ENCODE results near the gene CDON. TPM values are rescaled to one million over a fixed set of nuclear protein-coding genes. Genes with fewer than 3 reads are reported as not detected.

CDON gene
- total and polyA plus RNA-seq, 2 of the 13 experiments (the other 11 are each of a cell fraction or from before 2014, with no cell fraction given), result 9.6 to 12.8 TPM

- Histone ChIP-seq H3K27me3 (ENCODE audit: control insufficient read depth in 1 of 2, insufficient read depth in 2 of 2, low read length in 2 of 2) (peaks cover 0 to 3% of the 10 kb centered on the region in 2 experiments; a peak in 1 of 5 replicates), H3K79me2 (ENCODE audit: insufficient read depth, low read length) (no peaks in the 10 kb centered on the region), H3K9me3 (ENCODE audit: low read length) (no peaks in the 10 kb centered on the region), H3K9ac (ENCODE audit: insufficient read depth, low read depth, low read length) (no peak within 1 kb of the TSS), H3K27ac (ENCODE audit: extremely low read length, insufficient read depth, low read length) (no peak within 1 kb of the TSS), H3K36me3 (replicated peaks in 1 of 2; ENCODE audit: control insufficient read depth in 1 of 2, insufficient read depth in 2 of 2, low read length in 2 of 2) (no peaks in the 10 kb centered on the region), H2AFZ (ENCODE audit: low read length) (no peak within 1 kb of the TSS), H3K4me2 (ENCODE audit: low read depth, low read length) (peak within 1 kb of the TSS; percentile 56), H4K20me1 (ENCODE audit: insufficient read depth, low read length) (no peaks in the 10 kb centered on the region), H3K4me3 (replicated peaks in 1 of 3; ENCODE audit: insufficient read depth in 1 of 3, low read depth in 2 of 3, low read length in 3 of 3) (peak within 1 kb of the TSS in 1 of 3 experiments; percentile 41; a peak in 1 of 6 replicates), H3K4me1 (ENCODE audit: insufficient read depth, low read length) (peaks cover 68% of the 10 kb centered on the region)
- CTCF ChIA-PET (ENCODE audit: low intra/inter-chr PET ratio, low total read pairs), result no interaction called here
- in situ Hi-C loops (cut with HindIII; ENCODE audit: extremely low pct_ligation_motif_present, low pct_unique_long_range_greater_than_20kb) (no loop called here), intact Hi-C loops (cut with micrococcal nuclease; ENCODE audit: unreplicated experiment) (no loop called here)
- POLR2A ChIA-PET, result interaction anchor here (1.4 kb wide), 1 partner anchor 241 kb away, joined by 4 read pairs; no protein-coding TSS in a partner anchor
- no peak for DNase-seq (ENCODE audit: low spot score)
- WGBS (ENCODE audit: low lambda C conversion rate), result 78% methylated on average over 6 of the region's 8 CpGs
- ATAC-seq, result no peak
- BruUV-seq (replicated peaks), result no TSS peak
- no peak for FAIRE-seq
- TF ChIP-seq ZFP90 (CRISPR knock-in tag; IDR thresholded peaks at IDR 0.05; ENCODE audit: borderline replicate concordance) (no peak), MIXL1 (CRISPR knock-in tag; IDR thresholded peaks at IDR 0.05) (0 out of 2 replicates have a peak, but pooled peaks have one; percentile 17), HNF1A (IDR thresholded peaks at IDR 0.05; ENCODE audit: low read depth) (peak; percentile 85), HNF1A (CRISPR knock-in tag; IDR thresholded peaks at IDR 0.05; ENCODE audit: borderline replicate concordance) (peak; percentile 63; the same call in 1 of the 2 replicates), ZNF331 (CRISPR knock-in tag; IDR thresholded peaks at IDR 0.05) (peak; percentile 83), ZKSCAN8 (CRISPR knock-in tag; IDR thresholded peaks at IDR 0.05; ENCODE audit: borderline replicate concordance) (no peak), SAP130 (CRISPR knock-in tag; IDR thresholded peaks at IDR 0.05; ENCODE audit: low read depth) (peak; percentile 21; the same call in 1 of the 2 replicates), HMG20B (CRISPR knock-in tag; conservative IDR thresholded peaks at IDR 0.05) (no peak)
- TF ChIP-seq, protein P1, sequence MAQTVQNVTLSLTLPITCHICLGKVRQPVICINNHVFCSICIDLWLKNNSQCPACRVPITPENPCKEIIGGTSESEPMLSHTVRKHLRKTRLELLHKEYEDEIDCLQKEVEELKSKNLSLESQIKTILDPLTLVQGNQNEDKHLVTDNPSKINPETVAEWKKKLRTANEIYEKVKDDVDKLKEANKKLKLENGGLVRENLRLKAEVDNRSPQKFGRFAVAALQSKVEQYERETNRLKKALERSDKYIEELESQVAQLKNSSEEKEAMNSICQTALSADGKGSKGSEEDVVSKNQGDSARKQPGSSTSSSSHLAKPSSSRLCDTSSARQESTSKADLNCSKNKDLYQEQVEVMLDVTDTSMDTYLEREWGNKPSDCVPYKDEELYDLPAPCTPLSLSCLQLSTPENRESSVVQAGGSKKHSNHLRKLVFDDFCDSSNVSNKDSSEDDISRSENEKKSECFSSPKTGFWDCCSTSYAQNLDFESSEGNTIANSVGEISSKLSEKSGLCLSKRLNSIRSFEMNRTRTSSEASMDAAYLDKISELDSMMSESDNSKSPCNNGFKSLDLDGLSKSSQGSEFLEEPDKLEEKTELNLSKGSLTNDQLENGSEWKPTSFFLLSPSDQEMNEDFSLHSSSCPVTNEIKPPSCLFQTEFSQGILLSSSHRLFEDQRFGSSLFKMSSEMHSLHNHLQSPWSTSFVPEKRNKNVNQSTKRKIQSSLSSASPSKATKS (CRISPR knock-in tag; IDR thresholded peaks at IDR 0.05), result no peak
These were observed 116.7 kb downstream of the CDON start, which contains the start of gene VSIG10L2 for GRCh38 chr11:125945797-125946520. VSIG10L2 (plus strand) TSS chr11:125946044; CDS start chr11:125946056, 12 bp downstream.

Data from HepG2 (cell line).